Ishikawa (cell line): ENCODE results near the gene UNC50.

Experiments
- CEBPB ChIP-seq: IDR thresholded peaks from 2 replicates; pipeline ENCODE4 v1.6.1; 2012
- CREB1 ChIP-seq: IDR thresholded peaks from 2 replicates; pipeline ENCODE4 v1.6.1; 2012; ENCODE audit warnings: low read depth
- EGR1 ChIP-seq: IDR thresholded peaks from 2 replicates; pipeline ENCODE4 v1.6.1; 2012
- EP300 ChIP-seq: IDR thresholded peaks from 2 replicates; pipeline ENCODE4 v1.6.1; 2012; ENCODE audit warnings: borderline replicate concordance
- FOXM1 ChIP-seq: IDR thresholded peaks from 2 replicates; pipeline ENCODE4 v1.6.1; 2012; ENCODE audit warnings: low read depth, borderline replicate concordance
- MAX ChIP-seq: IDR thresholded peaks from 2 replicates; pipeline ENCODE4 v1.6.1; 2012
- NFIC ChIP-seq: IDR thresholded peaks from 2 replicates; pipeline ENCODE4 v1.6.1; 2012
- RAD21 ChIP-seq: IDR thresholded peaks from 2 replicates; pipeline ENCODE4 v1.6.1; 2012; ENCODE audit warnings: low read depth
- REST ChIP-seq: IDR thresholded peaks from 2 replicates; pipeline ENCODE4 v1.6.1; 2012; ENCODE audit warnings: low read depth, mild to moderate bottlenecking
- TAF1 ChIP-seq: IDR thresholded peaks from 2 replicates; pipeline ENCODE4 v1.6.1; 2012; ENCODE audit warnings: low read depth, mild to moderate bottlenecking
- TCF12 ChIP-seq: IDR thresholded peaks from 2 replicates; pipeline ENCODE4 v1.6.1; 2012; ENCODE audit warnings: low read depth
- TEAD4 ChIP-seq: IDR thresholded peaks from 2 replicates; pipeline ENCODE4 v1.6.1; 2012
- USF1 ChIP-seq: IDR thresholded peaks from 2 replicates; pipeline ENCODE4 v1.6.1; 2012
- YY1 ChIP-seq: IDR thresholded peaks from 2 replicates; pipeline ENCODE4 v1.6.1; 2012; ENCODE audit warnings: low read depth
- ZBTB7A ChIP-seq: IDR thresholded peaks from 2 replicates; pipeline ENCODE4 v1.6.1; 2012; ENCODE audit warnings: low read depth

The UNC50 gene

GRCh38 chr2:98572211-98572610 lies 36.2 kb upstream of the UNC50 start:
- no peak for TF ChIP-seq NFIC
- TF ChIP-seq FOXM1: no peak
- TF ChIP-seq RAD21: no peak
- no peak for TF ChIP-seq YY1
- TF ChIP-seq ZBTB7A: no peak

GRCh38 chr2:98572676-98573075 lies 35.7 kb upstream of the UNC50 start:
- TF ChIP-seq EP300: no peak
- TF ChIP-seq USF1: no peak
- no peak for TF ChIP-seq RAD21
- TF ChIP-seq ZBTB7A: no peak
- no peak for TF ChIP-seq MAX
- TF ChIP-seq TEAD4: no peak
- TF ChIP-seq FOXM1: no peak
- no peak for TF ChIP-seq CREB1
- TF ChIP-seq TCF12: no peak
- no peak for TF ChIP-seq NFIC
- TF ChIP-seq YY1: no peak
- no peak for TF ChIP-seq TAF1
- no peak for TF ChIP-seq CEBPB
- no peak for TF ChIP-seq EGR1
- no peak for TF ChIP-seq REST

DNA sequence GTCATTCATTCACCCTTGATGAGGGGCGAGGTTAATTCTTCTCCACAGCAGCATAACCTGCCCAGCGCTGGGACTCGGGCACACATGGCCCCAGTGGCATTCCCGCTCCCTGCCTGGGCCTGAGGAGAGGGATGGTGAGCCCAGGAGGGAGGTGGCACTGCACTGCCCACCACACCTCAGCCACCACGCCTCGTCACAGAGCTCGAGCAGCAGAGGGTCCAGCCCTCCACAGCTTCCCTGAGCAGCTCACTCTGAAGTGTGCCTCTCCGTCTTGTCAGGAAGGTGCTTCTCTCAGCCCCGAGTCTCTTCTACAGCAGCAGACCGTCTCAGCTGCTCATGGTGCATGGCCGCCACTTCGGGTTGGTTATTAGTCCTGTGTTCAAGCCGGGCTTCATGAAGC lies 35.0 kb upstream of the UNC50 start:
- TF ChIP-seq NFIC (no peak), TEAD4 (no peak), ZBTB7A (no peak), EP300 (no peak), YY1 (no peak), CEBPB (no peak), FOXM1 (no peak), RAD21 (no peak), TAF1 (no peak), TCF12 (no peak), REST (no peak), MAX (no peak), USF1 (no peak)

GRCh38 chr2:98576666-98577312 lies 31.6 kb upstream of the UNC50 start:
- TF ChIP-seq YY1 (no peak), TEAD4 (no peak), CREB1 (no peak), TCF12 (no peak), FOXM1 (no peak), TAF1 (no peak), EGR1 (no peak), ZBTB7A (no peak), REST (no peak), USF1 (no peak), RAD21 (no peak), MAX (no peak), EP300 (no peak), CEBPB (no peak), NFIC (no peak)
